IMR-90 (cell line): ENCODE data around the gene ATP5F1D. TPM values are rescaled to one million over a fixed set of nuclear protein-coding genes. Genes with fewer than 3 reads are reported as not detected.

Experiments
- ATAC-seq: fragments of 200-7000 bp; cut with Tn5 transposase; 2 replicates; pipeline ENCODE4 v1.9.1; 2020; ENCODE audit warnings: low read depth, mild to moderate bottlenecking, moderate library complexity
- BruUV-seq: library from RNA; stranded (reverse); fragments of 400-500 nt; replicated peaks from 2 replicates; lab custom pipeline; 2021; lab: Mats Ljungman, UMichigan
- CTCF ChIA-PET: fragments of 300-600 bp; formaldehyde crosslinking; extraction: SDS; loops from one replicate; lab custom pipeline; 2021; ENCODE audit warnings: antibody characterized with exemption; lab: Yijun Ruan, JAX
- POLR2A ChIA-PET: fragments of 300-600 bp; sonication (Branson Sonifier 250); formaldehyde crosslinking; loops from one replicate; lab custom pipeline; 2022; ENCODE audit warnings: antibody characterized with exemption; ENCODE audit not compliant: unreplicated experiment; lab: Charles Lee
- DNase-seq: peaks from one replicate; pipeline ENCODE4 v3.0.0; 2013
- H2AFZ ChIP-seq: replicated peaks from 2 replicates; pipeline ENCODE3; 2013; ENCODE audit warnings: low read length, mild to moderate bottlenecking; ENCODE audit not compliant: poor library complexity
- H2AK5ac ChIP-seq: 2 replicates; pipeline ENCODE4 v1.6.1; 2013; ENCODE audit warnings: low read depth, low read length, inconsistent platforms
- H2AK9ac ChIP-seq: replicated peaks from 2 replicates; pipeline ENCODE3; 2013; ENCODE audit warnings: mild to moderate bottlenecking, low read depth, low read length, moderate library complexity; ENCODE audit not compliant: poor library complexity
- H2BK120ac ChIP-seq: 2 replicates; pipeline ENCODE4 v1.6.1; 2013; ENCODE audit warnings: low read depth, low read length, inconsistent platforms
- H2BK15ac ChIP-seq: 3 replicates; pipeline ENCODE4 v1.6.1; 2013; ENCODE audit warnings: low read depth, low read length, inconsistent platforms
- H2BK20ac ChIP-seq: 2 replicates; pipeline ENCODE4 v1.6.1; 2013; ENCODE audit warnings: low read depth, mild to moderate bottlenecking, inconsistent platforms, low read length, moderate library complexity
- H2BK5ac ChIP-seq: 2 replicates; pipeline ENCODE4 v1.6.1; 2013; ENCODE audit warnings: mild to moderate bottlenecking, low read depth, low read length, inconsistent platforms; ENCODE audit not compliant: poor library complexity, severe bottlenecking
- H3K14ac ChIP-seq: replicated peaks from 2 replicates; pipeline ENCODE4 v1.6.1; 2013; ENCODE audit warnings: low read depth, low read length, inconsistent platforms
- H3K18ac ChIP-seq: 2 replicates; pipeline ENCODE4 v1.6.1; 2013; ENCODE audit warnings: low read depth, low read length, control low read depth
- H3K23ac ChIP-seq: 2 replicates; pipeline ENCODE4 v1.6.1; 2013; ENCODE audit warnings: low read depth, low read length, inconsistent platforms
- H3K27ac ChIP-seq: 2 replicates; pipeline ENCODE4 v1.5.1; 2013; ENCODE audit warnings: mild to moderate bottlenecking, control low read depth, low read length; ENCODE audit not compliant: insufficient read depth
- H3K27me3 ChIP-seq: 2 replicates; pipeline ENCODE4 v1.6.1; 2013; ENCODE audit warnings: low read length; ENCODE audit not compliant: control insufficient read depth, insufficient read depth
- H3K36me3 ChIP-seq: 2 replicates; pipeline ENCODE4 v1.6.1; 2013; ENCODE audit warnings: low read length, mixed read lengths; ENCODE audit not compliant: control insufficient read depth, insufficient read depth
- H3K4ac ChIP-seq: 2 replicates; pipeline ENCODE4 v1.6.1; 2013; ENCODE audit warnings: low read depth, low read length, inconsistent platforms
- H3K4me1 ChIP-seq: 2 replicates; pipeline ENCODE4 v1.6.1; 2013; ENCODE audit warnings: low read length, mixed read lengths; ENCODE audit not compliant: control insufficient read depth, insufficient read depth
- H3K4me2 ChIP-seq: 2 replicates; pipeline ENCODE4 v1.6.1; 2013; ENCODE audit warnings: low read depth, mild to moderate bottlenecking, control low read depth, low read length, moderate library complexity
- H3K4me3 ChIP-seq: 2 replicates; pipeline ENCODE4 v1.5.1; 2013; ENCODE audit warnings: low read depth, mild to moderate bottlenecking, control low read depth, low read length, moderate library complexity; ENCODE audit not compliant: insufficient read depth
- H3K56ac ChIP-seq: 2 replicates; pipeline ENCODE4 v1.6.1; 2013; ENCODE audit warnings: low read length, inconsistent platforms; ENCODE audit not compliant: insufficient read depth; ENCODE audit errors: extremely low read depth
- H3K79me1 ChIP-seq, 2 experiments: 2 replicates each; pipeline ENCODE4 v1.6.1; 2013; ENCODE audit warnings: low read length in 2 of 2, inconsistent platforms in 1 of 2, low read depth in 1 of 2
- H3K9ac ChIP-seq: 2 replicates; pipeline ENCODE4 v1.6.1; 2013; ENCODE audit warnings: low read depth, low read length, control low read depth
- H3K9me1 ChIP-seq: 2 replicates; pipeline ENCODE4 v1.6.1; 2013; ENCODE audit warnings: low read length, inconsistent platforms; ENCODE audit not compliant: insufficient read depth
- H3K9me3 ChIP-seq: 2 replicates; pipeline ENCODE4 v1.6.1; 2013; ENCODE audit warnings: low read length; ENCODE audit not compliant: control insufficient read depth, insufficient read depth
- H4K20me1 ChIP-seq: 2 replicates; pipeline ENCODE4 v1.6.1; 2013; ENCODE audit warnings: low read length, inconsistent platforms; ENCODE audit not compliant: insufficient read depth
- H4K5ac ChIP-seq: 2 replicates; pipeline ENCODE4 v1.6.1; 2013; ENCODE audit warnings: mild to moderate bottlenecking, low read depth, low read length, control low read depth
- H4K8ac ChIP-seq, 2 experiments: 2 replicates each; pipeline ENCODE4 v1.6.1; 2013; ENCODE audit warnings: low read depth in 2 of 2, low read length in 2 of 2, control low read depth in 1 of 2, inconsistent platforms in 1 of 2
- H4K91ac ChIP-seq: 2 replicates; pipeline ENCODE4 v1.6.1; 2013; ENCODE audit warnings: low read depth, low read length, inconsistent platforms; ENCODE audit not compliant: insufficient read depth
- BHLHE40 ChIP-seq: fragments of 150-350 bp; IDR thresholded peaks from 2 replicates; pipeline ENCODE4 v1.6.1; 2016; ENCODE audit warnings: mild to moderate bottlenecking, low read depth, low read length
- FOS ChIP-seq: fragments of 150-350 bp; IDR thresholded peaks from 2 replicates; pipeline ENCODE4 v1.6.1; 2016; ENCODE audit warnings: low read depth, low read length
- MAZ ChIP-seq: IDR thresholded peaks from 2 replicates; pipeline ENCODE4 v1.6.1; 2012; ENCODE audit warnings: low read depth, mild to moderate bottlenecking, low read length, improper control_type of control experiment, moderate library complexity, borderline replicate concordance
- NFE2L2 ChIP-seq: fragments of 150-350 bp; IDR thresholded peaks from 2 replicates; pipeline ENCODE4 v1.6.1; 2016; ENCODE audit warnings: low read depth, mild to moderate bottlenecking, low read length
- POLR2A ChIP-seq: IDR thresholded peaks from 2 replicates; pipeline ENCODE4 v1.6.1; 2012; ENCODE audit warnings: mild to moderate bottlenecking, low read depth, low read length
- RAD21 ChIP-seq: IDR thresholded peaks from 2 replicates; pipeline ENCODE4 v1.6.1; 2012; ENCODE audit warnings: low read length, improper control_type of control experiment
- USF2 ChIP-seq: fragments of 150-350 bp; IDR thresholded peaks from 2 replicates; pipeline ENCODE4 v1.6.1; 2017; ENCODE audit warnings: mild to moderate bottlenecking, antibody characterized with exemption, low read length, low read depth
- WGBS, 2 experiments: methylation state at CpG; one replicate each; pipeline versions ENCODE4 v1.1.5 to v1.1.7; 2013; ENCODE audit warnings: missing lambda C conversion rate in 2 of 2; ENCODE audit not compliant: insufficient read length in 1 of 2; ENCODE audit errors: extremely low coverage in 2 of 2; 5-methylcytosine and 5-hydroxymethylcytosine counted together
- dilution Hi-C: fragments of 300-500 bp; cut with HindIII; formaldehyde crosslinking; loops from one replicate; pipeline ENCODE4 v1.14.3; 2018; ENCODE audit warnings: low sequenced_read_pairs; ENCODE audit not compliant: unreplicated experiment
- in situ Hi-C: fragments of 300-500 bp; cut with MboI; formaldehyde crosslinking; loops from 3 replicates; pipeline ENCODE4 v1.14.3; 2019; ENCODE audit warnings: low sequenced_read_pairs, inconsistent platforms, mixed read lengths
- intact Hi-C: fragments of 100-400 bp; cut with micrococcal nuclease; formaldehyde crosslinking; loops from 2 replicates; pipeline ENCODE4 v1.10.0; 2022
- polyA plus RNA-seq, 3 experiments: library from polyadenylated mRNA; depleted of rRNA; stranded (reverse); fragments of >200 nt; gene quantifications; 2 replicates each; pipeline ENCODE4 v1.2.3, GENCODE V29; 2012; ENCODE audit warnings: low replicate concordance in 1 of 3
- total RNA-seq: library from RNA; depleted of rRNA; stranded (reverse); fragments of >200 nt; gene quantifications from 2 replicates; pipeline ENCODE4 v1.2.3, GENCODE V29; 2012

ATP5F1D gene
- total and polyA plus RNA-seq, 2 of the 4 experiments (the other 2 are of a cell fraction): 7.3 to 140 TPM

- peak overlapping the region; percentile 97 for H2AK5ac ChIP-seq
- H3K36me3 ChIP-seq: peaks cover 27% of the 10 kb centered on the region
- peak overlapping the region; percentile 99 for H2AK9ac ChIP-seq
- no peaks in the 10 kb centered on the region for H3K27me3 ChIP-seq
- H4K91ac ChIP-seq: peak overlapping the region; percentile 96
- POLR2A ChIA-PET: interaction anchor here (0.7 kb wide), 1 partner anchor 8 kb away, joined by 3 read pairs; no protein-coding TSS in a partner anchor
- H4K5ac ChIP-seq: peak overlapping the region; percentile 73
- peak; percentile 83 for ATAC-seq
- dilution Hi-C loops: no loop called here
- H4K8ac ChIP-seq: peak overlapping the region; percentile 76 to 91
- H2AFZ ChIP-seq: peak overlapping the region; percentile 85
- H2BK20ac ChIP-seq: peak overlapping the region; percentile 93; the same call in 1 of the 2 replicates
- peaks cover 0 to 63% of the 10 kb centered on the region in 2 experiments; a peak in 2 of 4 replicates for H3K79me1 ChIP-seq
- H2BK120ac ChIP-seq: peak overlapping the region; percentile 93
- peaks cover 45% of the 10 kb centered on the region for H4K20me1 ChIP-seq
- H3K9ac ChIP-seq: peak overlapping the region; percentile 80
- H3K4ac ChIP-seq: peak overlapping the region; percentile 97
- BruUV-seq: no TSS peak
- H2BK5ac ChIP-seq: peak overlapping the region; percentile 92
- peak; percentile 96 for DNase-seq
- peak overlapping the region; percentile 69; the same call in 2 of the 3 replicates for H2BK15ac ChIP-seq
- H3K4me2 ChIP-seq: peak overlapping the region; percentile 88
- peak overlapping the region; percentile 93 for H3K27ac ChIP-seq
- H3K18ac ChIP-seq: peak overlapping the region; percentile 49
- TF ChIP-seq MAZ: peak; percentile 87
- no peak for TF ChIP-seq NFE2L2
- TF ChIP-seq BHLHE40: peak; percentile 97
- TF ChIP-seq FOS: peak; percentile 46; the same call in 1 of the 2 replicates
- no peak for TF ChIP-seq RAD21
- peak; percentile 56 for TF ChIP-seq USF2
- peak; percentile 64; the same call in 1 of the 2 replicates for TF ChIP-seq POLR2A
- peak overlapping the region; percentile 85 for H3K56ac ChIP-seq
- peak overlapping the region; percentile 98 for H3K23ac ChIP-seq
- H3K4me1 ChIP-seq: peaks cover 47% of the 10 kb centered on the region
- peak overlapping the region; percentile 51 for H3K4me3 ChIP-seq
- CTCF ChIA-PET: no interaction called here
- peaks cover 11% of the 10 kb centered on the region for H3K9me1 ChIP-seq
- H3K14ac ChIP-seq: peak overlapping the region; percentile 82
- in situ Hi-C loops: no loop called here
- WGBS, 2 experiments: 1% methylated on average over 29 of the region's 83 CpGs; no CpG with 5 or more reads in 1 of the 2 experiments
- H3K9me3 ChIP-seq: no peaks in the 10 kb centered on the region
- intact Hi-C loops: no loop called here
Observed at GRCh38 chr19:1260749-1261537, 19.4 kb downstream of the ATP5F1D start.
